NCI-H526 treated with DMSO at 0.1 percent for 48 hours (cell line): ENCODE measurements around the gene SLC6A20.

Experiments
- DNase-seq: peaks from one replicate; lab custom pipeline; 2025; lab: John Stamatoyannopoulos, UW

SLC6A20 gene

DNA sequence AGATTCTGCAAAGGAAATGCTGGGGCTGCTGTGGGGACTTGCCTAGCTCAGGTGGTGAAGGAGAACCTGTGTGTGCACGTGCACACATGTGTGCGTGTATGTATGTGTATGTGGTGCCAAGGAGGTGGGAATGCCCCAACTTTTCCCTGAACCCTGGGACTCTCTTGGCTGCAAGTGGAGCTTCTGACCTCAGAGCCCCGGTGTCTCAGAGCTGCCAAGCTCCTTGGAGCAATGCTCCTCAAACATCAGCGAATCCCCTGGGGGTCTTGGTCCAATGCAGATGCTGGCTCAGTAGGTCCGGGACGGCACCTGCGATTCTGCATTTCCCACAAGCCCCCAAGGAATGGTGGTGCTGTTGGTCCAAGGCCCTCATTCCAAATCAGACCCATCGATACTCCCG is 5.8 kb upstream of the SLC6A20 start:
- DNase-seq, result no peak

DNA sequence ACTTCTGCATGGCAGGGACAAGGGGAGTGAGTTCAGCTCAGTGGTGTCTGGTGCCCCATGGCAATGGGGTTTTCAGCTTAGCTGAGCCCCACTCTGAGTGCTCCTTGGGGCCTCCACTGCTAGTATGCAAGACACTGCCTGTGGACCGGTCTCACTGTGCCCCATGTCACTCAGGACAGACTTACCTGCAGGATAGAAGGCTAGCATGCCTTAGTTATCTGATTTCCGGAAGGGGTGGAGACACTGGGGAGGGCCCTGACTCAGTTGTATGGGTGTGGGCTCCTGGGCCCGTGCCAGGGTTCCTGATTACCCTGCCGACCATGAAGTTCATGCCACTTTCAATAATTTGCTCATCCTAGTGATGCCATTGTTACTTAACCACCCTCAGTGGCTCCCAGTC is 4.3 kb upstream of the SLC6A20 start:
- no peak for DNase-seq

DNA sequence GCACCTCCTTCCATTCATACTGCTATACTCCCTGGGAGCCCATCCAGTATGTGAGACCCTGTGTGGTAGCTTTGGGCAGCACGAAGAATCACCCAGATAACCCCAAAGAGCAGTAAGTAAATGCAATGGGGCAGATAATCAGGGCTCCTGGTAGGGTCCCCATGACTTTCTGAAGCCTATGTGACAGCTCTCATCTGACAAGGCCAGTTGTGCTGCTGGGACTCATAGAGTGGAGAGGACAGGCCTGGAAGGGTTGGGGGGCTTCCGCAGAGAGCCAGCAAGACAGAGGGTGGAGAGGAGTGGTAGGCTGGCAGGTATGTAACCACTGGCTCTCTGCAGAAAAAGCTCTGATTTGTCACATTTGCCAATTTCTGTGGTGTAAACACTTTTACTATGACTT is 3.2 kb upstream of the SLC6A20 start:
- DNase-seq, result no peak

DNA sequence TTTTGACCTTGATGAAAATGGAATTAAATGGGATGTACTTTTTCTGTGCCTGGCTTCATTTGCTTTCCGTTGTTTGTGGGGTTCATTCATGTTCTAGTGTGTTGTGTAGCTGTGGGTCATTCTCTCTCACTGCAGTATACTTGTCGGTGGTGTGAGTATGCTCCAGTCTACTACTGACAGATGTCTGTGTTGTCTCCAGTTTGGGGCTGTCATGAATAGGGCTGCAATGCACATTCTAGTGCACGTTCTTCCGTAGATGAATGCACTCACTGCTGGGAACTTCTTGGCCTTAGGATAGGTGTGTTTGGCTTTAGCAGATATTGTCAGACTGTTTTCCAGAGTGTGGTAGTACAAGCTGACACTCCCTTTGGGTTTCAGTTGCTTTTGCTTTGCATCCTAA is 1.7 kb upstream of the SLC6A20 start:
- no peak for DNase-seq

DNA sequence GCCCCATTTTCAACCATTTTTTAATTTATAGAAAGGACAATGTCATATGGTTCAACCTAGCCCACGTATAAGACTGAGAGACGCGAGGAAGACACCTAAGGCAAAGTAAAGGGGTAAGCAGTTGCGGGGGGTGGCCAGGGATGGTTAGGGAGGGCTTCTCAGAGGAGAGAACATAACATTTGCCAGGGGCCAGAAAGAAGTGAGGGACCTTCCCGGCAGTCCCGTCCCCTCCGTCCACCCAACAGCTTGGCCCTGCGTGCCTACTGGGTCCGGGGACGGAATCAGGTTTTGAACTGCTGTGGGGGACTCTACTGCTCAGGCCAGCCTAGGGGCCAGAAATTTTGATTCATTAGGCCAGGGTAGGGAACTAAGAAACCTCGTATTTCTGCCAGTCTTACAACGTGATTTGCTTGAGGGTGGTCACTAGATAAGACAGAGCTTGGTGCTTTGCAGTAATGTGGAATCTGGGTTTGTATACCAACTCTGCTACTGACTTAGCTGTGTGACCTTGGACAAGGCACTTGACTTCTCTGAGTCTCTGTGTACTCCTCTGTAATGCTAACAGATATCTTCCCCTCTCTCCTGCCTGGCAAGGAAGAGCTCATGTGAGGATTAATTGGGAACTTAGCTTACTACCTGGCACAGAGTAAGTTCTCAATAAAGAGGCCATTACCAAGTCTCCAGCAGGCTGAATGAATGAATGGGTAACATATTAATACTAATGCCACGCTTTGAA is 734 bp upstream of the SLC6A20 start:
- DNase-seq, result no peak

DNA sequence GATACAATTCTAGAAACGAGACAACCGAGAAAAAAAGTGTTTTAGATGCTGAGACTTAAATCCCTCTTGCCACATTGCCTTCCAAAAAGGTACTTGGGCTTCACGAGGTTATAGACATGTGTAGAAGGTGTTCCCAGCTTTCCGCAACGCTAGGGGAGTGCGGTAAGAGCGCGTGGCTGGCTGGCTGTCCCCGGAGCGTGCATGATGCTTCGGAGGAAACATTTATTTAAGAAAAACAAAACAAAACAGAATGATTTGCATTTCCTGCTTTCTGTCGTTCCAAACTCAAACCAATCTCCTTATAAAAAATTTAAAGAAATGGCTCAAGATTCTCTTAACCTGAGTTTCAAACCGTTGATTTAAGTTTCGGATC is 841 bp downstream of the SLC6A20 start:
- peak; percentile 1 for DNase-seq

DNA sequence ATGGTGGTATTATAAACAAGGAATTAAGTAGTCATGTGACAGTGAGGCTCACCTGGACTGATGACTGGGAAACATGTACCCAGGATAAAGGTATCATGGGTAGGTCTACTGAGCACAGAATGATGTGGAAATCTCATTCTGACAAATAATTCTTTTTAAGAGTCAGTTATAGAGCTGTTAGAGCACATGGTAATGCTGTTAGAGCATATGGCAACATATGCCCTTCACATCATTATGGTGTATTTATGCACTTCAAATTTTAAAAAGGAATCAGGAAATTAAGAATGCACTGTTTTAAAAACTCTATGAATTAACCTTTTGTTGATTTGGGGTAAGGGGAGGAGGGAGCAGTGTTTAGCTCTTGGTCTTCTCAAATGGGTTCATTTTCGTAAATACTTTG is 1.7 kb downstream of the SLC6A20 start:
- no peak for DNase-seq

DNA sequence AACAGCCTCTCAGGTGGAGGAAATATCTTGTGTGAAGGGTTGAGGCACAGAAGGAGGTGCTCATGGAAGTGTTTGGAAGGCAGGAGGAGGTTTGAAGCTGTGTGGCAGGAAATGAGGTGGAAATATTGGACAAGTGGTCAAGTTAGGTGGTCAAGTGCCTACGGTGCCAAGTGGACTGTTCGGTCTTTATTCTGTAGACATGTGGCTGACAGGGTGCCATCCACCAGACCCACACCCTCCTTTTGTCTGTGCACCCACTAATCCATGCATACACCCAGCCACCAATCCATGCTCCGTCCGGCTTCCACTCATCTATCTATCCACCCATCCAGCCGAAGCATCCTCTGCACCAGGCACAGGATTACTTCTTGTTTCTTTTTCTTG is 2.2 kb downstream of the SLC6A20 start:
- no peak for DNase-seq

DNA sequence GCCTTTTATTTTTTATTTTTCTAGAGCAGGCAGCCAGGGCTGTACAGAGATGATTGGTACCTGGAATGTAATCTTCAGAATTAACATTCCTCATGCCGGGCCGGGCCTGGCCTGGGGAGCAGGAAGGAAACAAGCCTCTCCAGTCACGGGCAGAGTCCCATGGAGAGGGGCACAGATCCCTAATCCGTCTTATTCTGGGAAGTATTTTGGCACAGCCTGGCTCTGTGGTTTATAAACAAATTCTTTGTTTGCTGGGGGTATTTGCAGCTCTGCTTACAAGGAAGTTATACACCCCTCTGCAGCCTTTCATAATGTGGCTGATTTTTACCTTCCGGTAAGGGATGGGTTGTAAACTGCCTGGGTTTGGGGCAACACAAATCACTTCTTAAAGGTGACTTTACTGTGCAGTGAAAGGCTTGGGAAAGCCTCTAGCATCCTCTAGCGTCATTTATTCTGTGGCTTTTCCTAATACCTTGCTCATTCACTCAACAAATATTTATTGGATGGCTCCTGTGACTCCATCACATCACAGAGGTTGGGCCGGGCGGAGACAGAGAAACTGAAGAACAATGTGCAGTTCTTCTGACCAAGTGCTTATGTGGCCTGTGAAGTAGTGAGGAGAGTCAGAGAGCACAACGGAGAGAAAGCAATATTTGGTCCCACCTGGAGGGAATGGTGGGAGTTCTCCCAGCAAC is 2.7 kb downstream of the SLC6A20 start:
- no peak for DNase-seq

DNA sequence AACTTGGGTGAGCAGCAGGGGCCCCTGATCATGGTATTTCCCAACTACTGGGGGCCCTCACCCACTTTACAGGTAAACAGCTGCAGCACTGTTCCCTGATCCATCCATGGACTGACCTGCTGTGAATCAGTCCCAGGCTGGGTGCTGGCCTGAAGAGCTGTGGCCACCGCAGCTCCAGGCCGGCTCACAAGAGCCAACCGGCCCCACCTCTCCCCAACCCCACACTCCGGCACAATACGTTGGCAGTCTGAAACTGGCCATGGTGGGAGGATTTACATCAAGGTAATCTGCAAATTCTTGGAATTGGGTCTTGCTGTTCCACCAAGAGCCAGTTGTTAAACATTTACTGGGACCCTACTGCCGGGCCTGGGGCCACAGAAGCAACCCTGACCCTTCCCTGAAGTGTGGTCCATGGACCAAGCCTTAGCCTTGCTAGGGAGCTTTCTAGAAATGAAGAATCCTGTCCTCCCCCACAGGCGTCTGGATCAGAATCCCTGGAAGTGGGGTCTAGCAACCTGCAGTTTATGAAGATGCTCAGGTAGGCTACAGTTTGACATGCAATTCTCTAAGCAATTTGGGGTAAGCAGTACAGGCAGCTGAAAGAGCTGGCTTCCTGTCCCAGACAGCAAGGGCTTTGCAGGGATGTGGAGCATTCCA is 3.7 kb downstream of the SLC6A20 start:
- no peak for DNase-seq

DNA sequence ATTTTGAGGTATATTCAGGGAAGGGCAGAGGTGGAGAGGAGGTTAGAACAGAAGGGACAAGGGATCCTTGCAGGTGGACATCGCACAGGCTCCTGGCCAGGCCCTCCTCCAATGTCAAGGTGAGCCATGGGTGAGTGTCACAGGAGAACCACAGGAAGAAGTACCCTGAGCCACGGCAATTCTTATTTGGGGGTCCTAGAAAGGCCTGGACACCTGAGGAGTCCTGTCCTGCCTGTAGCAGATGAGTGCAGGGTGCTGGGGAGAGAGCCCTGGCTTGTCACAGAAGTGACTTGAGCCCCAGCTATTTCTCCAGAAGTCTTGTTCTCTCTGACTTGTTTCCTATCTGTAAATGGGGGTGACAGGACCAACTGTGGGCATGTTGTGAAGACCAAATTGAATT is 4.3 kb downstream of the SLC6A20 start:
- no peak for DNase-seq

DNA sequence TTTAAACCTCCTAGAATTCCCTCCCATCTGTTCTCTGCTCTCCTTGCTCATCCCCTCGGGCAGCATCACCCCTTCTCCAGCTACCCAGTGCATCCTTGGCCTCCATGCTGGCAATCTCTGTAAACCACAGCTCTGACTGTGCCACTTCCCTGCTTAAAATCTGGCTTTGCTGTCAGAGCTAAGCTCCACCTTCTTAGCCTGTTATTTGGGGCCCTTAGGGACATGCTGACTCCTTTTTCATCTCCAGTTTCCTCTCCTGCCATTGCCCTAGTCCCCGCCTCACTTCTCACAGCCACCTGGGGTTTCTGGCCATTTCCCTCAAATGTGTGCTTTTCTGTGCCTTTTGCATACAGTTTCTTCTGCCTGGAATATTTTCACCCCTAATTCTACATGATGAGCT is 5.7 kb downstream of the SLC6A20 start:
- DNase-seq, result no peak

DNA sequence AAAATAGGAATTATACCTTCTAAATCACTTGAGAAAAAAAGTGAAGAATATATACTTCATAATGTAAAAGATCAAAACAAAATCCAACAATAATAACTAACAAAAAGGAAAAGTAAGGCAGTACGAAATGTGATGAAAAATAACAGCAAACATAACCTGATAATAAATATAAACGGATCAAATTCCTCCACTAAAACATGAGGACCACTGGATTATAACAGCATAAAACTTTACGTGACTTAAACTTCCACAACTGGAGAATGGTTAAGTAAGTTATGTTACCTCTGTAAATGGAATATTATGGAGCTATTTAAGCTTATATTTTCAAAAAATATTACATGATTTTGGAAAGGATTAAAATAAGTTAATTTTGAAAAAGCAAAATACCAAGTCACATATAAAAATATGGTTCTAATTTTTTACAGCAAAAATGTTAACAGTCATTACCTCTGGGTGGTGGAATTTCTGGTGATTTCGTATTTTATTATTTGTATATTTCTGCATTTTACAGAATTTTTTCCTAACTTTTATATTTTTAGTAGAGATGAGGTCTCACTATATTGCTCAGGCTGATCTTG is 7.0 kb downstream of the SLC6A20 start:
- no peak for DNase-seq

DNA sequence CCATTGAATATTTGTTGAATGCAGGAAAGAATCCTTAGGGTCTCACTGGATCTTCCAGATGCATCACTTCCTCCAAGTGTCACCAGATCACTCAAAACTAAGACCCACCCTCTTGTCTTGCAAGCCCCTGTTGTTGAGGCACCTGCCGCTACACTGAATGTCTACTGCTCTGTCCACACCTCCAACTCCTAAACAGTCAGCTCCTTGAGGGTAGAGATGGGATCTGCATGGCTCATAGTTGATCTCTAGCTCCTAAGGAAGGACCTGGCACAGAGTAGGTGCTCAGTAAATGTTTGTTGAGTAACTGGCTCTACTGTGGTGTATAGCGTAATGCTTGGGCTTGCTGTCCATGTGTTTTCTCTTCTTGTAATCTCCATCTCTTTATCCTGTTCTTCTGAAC is 8.8 kb downstream of the SLC6A20 start:
- DNase-seq, result no peak

DNA sequence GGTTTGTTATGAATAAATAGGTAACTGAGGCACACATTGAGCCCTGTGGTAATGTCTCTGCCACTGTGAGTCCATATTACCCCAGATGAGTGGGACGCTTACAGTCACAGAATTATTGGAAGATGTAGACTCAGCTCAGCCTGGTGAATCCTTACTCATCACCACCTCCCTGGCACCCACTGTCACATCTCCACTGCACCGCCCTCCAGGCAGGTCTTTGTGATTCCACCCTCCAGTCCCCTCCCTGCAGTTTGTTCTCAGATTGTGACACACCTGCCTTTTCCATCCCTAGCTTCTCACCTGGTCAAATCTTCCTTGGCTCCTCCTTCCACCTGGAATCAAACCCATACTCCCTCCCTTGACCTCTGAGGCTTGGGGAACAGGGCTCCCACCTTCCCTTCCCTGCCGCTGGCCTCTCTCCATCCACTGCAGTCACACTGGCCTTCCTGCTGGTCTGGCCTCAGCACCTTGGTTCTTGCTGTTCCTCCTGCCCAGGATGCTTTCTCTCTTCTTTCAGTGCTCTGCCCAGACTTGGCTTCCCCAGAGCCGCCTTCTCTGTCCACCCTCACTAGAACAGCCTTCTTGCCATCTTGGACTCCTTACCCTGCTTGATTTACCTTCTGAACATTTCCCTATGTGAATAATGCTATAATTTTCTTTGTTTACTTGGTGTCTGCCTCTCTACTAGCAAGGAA is 9.4 kb downstream of the SLC6A20 start:
- DNase-seq, result no peak

DNA sequence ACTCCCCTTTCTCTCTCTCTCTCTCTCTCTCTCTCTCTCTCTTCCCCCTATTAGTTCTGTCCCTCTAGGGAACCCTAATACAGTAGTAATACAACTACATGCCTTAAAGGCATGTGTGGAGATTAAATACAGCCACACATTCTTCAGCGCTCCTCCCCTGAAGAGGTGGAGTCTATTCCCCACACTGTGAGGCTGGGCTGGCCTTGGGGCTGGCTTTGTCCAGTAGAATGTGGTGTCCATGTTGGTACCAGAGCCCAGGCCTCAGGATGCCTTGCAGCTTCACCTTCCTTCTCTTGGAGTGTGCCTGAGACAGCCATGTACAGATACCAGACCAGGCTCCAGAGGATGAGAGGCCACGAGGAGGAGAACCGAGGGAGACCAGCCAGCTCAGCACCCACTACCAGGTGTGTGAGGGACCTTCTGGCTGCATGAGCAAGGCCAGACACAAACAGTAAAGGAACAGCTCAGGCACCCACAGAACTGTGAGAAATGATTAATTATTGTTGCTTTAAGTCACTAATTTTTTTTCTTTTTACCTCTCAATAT is 10.7 kb downstream of the SLC6A20 start:
- DNase-seq, result no peak

DNA sequence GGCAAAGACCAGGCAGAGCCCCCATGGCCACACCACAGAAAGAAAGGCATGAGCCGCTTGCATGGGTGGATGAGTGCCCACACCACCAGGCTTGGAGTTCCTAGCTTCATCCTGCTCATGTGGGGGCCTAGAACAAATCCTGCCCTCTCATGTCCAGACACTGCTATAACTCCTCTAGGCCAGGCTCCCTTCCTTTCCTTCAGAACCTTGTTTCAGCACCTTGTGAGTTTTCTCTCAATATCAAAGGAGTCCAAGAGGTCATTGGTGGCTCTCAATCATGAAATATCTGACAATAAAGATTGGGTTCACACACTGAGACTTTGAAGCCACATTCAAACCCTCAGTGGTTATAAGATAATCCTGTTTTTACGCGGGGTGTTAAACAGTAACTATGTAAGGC is 12.7 kb downstream of the SLC6A20 start:
- DNase-seq, result no peak

DNA sequence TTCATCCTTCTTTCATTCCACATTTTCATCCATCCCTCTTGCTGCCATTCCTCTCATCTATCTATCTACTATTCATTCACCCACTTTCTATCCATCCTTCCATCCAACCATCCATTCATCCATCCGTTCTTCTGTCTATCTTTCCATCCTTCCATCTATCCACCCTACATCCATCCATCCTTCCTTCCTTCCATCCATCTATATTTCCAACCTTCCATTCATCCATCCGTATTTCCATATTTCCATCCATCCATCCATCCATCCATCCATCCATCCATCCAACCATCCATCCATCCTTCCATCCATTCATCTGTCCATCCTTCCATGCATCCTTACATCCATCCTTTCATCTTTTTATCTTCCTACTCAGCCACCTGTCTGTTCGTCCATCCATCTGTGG is 14.0 kb downstream of the SLC6A20 start:
- DNase-seq, result no peak

DNA sequence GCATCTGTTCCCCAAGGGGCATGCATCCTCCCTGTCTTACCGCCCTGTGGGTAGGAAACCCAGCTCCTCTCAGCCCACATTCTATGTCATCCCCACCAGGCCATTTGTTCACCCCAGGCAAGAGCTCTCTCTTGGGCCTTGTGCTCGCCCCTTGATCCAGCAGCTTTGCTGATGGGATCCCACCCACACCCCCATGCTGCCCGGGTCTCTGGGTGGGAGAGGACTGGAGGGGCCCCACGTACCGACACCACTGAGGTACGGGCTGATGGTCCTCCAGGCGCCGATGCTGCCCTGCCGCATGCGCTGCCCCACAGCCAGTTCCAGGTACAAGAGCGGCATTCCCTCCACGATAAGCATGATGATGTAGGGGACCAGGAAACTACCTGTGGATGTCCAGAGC is 14.5 kb downstream of the SLC6A20 start:
- DNase-seq, result no peak

DNA sequence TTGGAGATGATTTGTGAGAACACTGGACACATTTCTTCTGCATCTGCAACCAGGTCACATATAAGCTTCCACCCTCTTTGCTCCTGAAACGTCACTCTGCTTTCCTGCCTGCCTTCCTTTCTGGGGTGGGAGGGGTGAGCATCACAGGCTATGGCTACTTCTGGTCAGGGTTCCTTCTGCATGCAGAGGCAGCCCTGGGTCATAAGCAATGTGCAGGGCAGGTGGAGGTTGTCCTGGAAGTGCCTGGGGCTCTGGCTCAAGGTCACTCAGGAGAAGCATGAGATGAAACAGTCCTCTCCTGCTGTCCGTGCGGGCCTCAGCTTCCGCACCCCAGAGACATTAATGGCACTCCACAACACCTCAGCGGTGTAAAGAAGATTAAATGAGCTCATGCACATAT is 15.1 kb downstream of the SLC6A20 start:
- no peak for DNase-seq

DNA sequence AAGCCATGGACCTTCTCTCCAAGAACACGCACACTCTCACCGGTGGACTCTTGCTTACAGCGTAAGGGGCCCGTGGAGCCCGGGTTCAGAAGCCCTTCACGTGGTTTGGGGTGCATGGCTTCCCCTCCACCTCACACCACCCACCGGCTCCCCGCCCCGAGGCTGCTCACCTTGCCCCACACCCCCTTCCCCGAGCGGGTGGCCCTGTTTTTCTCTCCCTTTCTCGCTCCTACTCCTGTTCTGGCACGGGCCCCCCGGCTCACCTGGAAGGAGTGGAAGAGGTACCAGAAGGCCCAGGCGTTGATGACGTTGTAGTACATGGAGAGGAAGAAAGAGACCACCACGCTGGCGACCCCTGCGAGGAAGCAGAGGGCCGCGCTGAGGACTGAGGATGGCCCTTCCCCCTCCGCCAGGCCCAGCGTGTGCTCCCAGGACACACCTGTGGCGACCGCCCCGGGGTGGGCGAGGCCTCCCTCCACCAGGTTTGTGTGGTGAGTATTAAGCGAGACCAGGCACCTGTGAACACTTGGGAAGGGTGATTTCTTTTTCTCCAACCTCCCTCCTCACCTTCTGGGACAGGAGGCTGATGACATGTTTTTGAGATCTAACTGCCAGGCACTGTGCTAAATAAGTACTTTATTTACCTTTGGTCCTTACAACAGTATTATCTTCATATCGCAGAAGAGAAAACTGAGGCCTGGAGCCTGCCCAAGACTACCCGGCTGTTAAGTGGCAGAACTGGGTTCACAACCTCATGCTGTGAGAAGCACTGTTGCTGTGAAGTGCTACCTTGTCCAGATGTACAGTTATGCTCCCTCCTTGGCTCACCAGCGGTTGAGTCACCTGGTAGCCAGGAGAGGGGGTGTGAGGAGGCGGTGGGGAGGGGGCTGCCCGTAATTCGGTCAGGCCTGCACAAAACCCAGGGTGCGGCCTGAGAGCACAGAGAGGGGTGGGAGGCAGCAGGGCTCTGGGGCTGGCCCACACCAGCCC is 16.3 kb downstream of the SLC6A20 start:
- no peak for DNase-seq
